H9 (cell line): Measurements from ENCODE around the gene F7. TPM values are rescaled to one million over a fixed set of nuclear protein-coding genes. Genes with fewer than 3 reads are reported as not detected.

ENCODE experiments used
- DNase-seq: peaks from one replicate; pipeline ENCODE4 v3.0.0-alpha.2; 2017
- H2AFZ ChIP-seq: one replicate; pipeline ENCODE4 v1.6.1; 2013; ENCODE audit warnings: mild to moderate bottlenecking, low read length, control low read depth, moderate library complexity
- H2AK5ac ChIP-seq: 2 replicates; pipeline ENCODE4 v1.6.1; 2013; ENCODE audit warnings: low read length, control low read depth, mixed read lengths; ENCODE audit not compliant: insufficient read length
- H2BK120ac ChIP-seq: one replicate; pipeline ENCODE4 v1.6.1; 2013; ENCODE audit warnings: low read depth, mild to moderate bottlenecking, low read length, control low read depth, inconsistent platforms; ENCODE audit not compliant: poor library complexity, severe bottlenecking
- H2BK12ac ChIP-seq: 2 replicates; pipeline ENCODE4 v1.6.1; 2013; ENCODE audit warnings: low read length, control low read depth, mixed read lengths, low read depth; ENCODE audit not compliant: insufficient read length
- H2BK15ac ChIP-seq: 2 replicates; pipeline ENCODE4 v1.6.1; 2013; ENCODE audit warnings: low read depth, low read length, control low read depth
- H2BK20ac ChIP-seq: one replicate; pipeline ENCODE4 v1.6.1; 2013; ENCODE audit warnings: low read depth, mild to moderate bottlenecking, low read length, control low read depth, inconsistent platforms; ENCODE audit not compliant: poor library complexity, severe bottlenecking
- H2BK5ac ChIP-seq: 2 replicates; pipeline ENCODE4 v1.6.1; 2013; ENCODE audit warnings: low read length, control low read depth, mixed read lengths; ENCODE audit not compliant: insufficient read length
- H3K14ac ChIP-seq: 2 replicates; pipeline ENCODE4 v1.6.1; 2013; ENCODE audit warnings: low read length, control low read depth; ENCODE audit not compliant: insufficient read depth
- H3K18ac ChIP-seq: 2 replicates; pipeline ENCODE4 v1.6.1; 2013; ENCODE audit warnings: low read depth, mild to moderate bottlenecking, mixed read lengths, low read length, control low read depth; ENCODE audit not compliant: insufficient read length
- H3K23ac ChIP-seq: 2 replicates; pipeline ENCODE4 v1.6.1; 2013; ENCODE audit warnings: low read length, control low read depth, mixed read lengths, low read depth; ENCODE audit not compliant: insufficient read length
- H3K23me2 ChIP-seq: 2 replicates; pipeline ENCODE4 v1.6.1; 2013; ENCODE audit warnings: low read depth, mild to moderate bottlenecking, mixed read lengths, low read length, control low read depth; ENCODE audit not compliant: insufficient read length, poor library complexity, severe bottlenecking
- H3K27ac ChIP-seq: 2 replicates; pipeline ENCODE4 v1.5.1; 2013; ENCODE audit warnings: low read length, control low read depth, mixed read lengths, low read depth; ENCODE audit not compliant: insufficient read length
- H3K27me3 ChIP-seq: 2 replicates; pipeline ENCODE4 v1.6.1; 2013; ENCODE audit warnings: low read length, control low read depth, inconsistent platforms; ENCODE audit not compliant: insufficient read depth
- H3K4ac ChIP-seq: 2 replicates; pipeline ENCODE4 v1.6.1; 2013; ENCODE audit warnings: low read depth, mild to moderate bottlenecking, control low read depth, inconsistent platforms, low read length, moderate library complexity
- H3K4me1 ChIP-seq: 2 replicates; pipeline ENCODE4 v1.6.1; 2013; ENCODE audit warnings: low read length, control low read depth, inconsistent platforms; ENCODE audit not compliant: insufficient read depth
- H3K4me2 ChIP-seq: 2 replicates; pipeline ENCODE4 v1.6.1; 2013; ENCODE audit warnings: low read length, control low read depth, mixed read lengths; ENCODE audit not compliant: insufficient read length, insufficient read depth
- H3K56ac ChIP-seq: 2 replicates; pipeline ENCODE4 v1.6.1; 2013; ENCODE audit warnings: low read depth, mild to moderate bottlenecking, mixed read lengths, low read length, control low read depth; ENCODE audit not compliant: insufficient read length
- H3K79me1 ChIP-seq: 2 replicates; pipeline ENCODE4 v1.6.1; 2013; ENCODE audit warnings: low read depth, mild to moderate bottlenecking, moderate library complexity, low read length, control low read depth, inconsistent platforms; ENCODE audit not compliant: insufficient read depth, poor library complexity, severe bottlenecking
- H3K79me2 ChIP-seq: 2 replicates; pipeline ENCODE4 v1.6.1; 2013; ENCODE audit warnings: low read length, control low read depth, inconsistent platforms; ENCODE audit not compliant: insufficient read depth
- H3K9ac ChIP-seq: 2 replicates; pipeline ENCODE4 v1.6.1; 2013; ENCODE audit warnings: low read length, control low read depth, mixed read lengths; ENCODE audit not compliant: insufficient read length; ENCODE audit errors: extremely low read depth
- H3K9me3 ChIP-seq: one replicate; pipeline ENCODE4 v1.6.1; 2013; ENCODE audit warnings: low read depth, low read length, inconsistent platforms; ENCODE audit not compliant: control insufficient read depth
- H3T11ph ChIP-seq: one replicate; pipeline ENCODE4 v1.6.1; 2013; ENCODE audit warnings: mild to moderate bottlenecking, low read length, control low read depth, inconsistent platforms
- H4K20me1 ChIP-seq: one replicate; pipeline ENCODE4 v1.6.1; 2013; ENCODE audit not compliant: control insufficient read depth, insufficient read length, insufficient read depth
- H4K5ac ChIP-seq: 2 replicates; pipeline ENCODE4 v1.6.1; 2013; ENCODE audit warnings: low read depth, mild to moderate bottlenecking, mixed read lengths, low read length, control low read depth; ENCODE audit not compliant: insufficient read length
- H4K8ac ChIP-seq: replicated peaks from 2 replicates; pipeline ENCODE4 v1.6.1; 2013; ENCODE audit warnings: low read length, control low read depth, mixed read lengths, low read depth; ENCODE audit not compliant: insufficient read length
- H4K91ac ChIP-seq: 2 replicates; pipeline ENCODE4 v1.6.1; 2013; ENCODE audit warnings: low read depth, mild to moderate bottlenecking, moderate library complexity, mixed read lengths, low read length, control low read depth; ENCODE audit not compliant: insufficient read length
- H3K27ac Mint-ChIP-seq, 3 experiments: 2 replicates in 2 of 3; 3 replicates in 1 of 3; pipeline ENCODE4 v1.8.0; 2020 to 2021; ENCODE audit warnings: mixed read lengths in 3 of 3, mild to moderate bottlenecking in 1 of 3, moderate library complexity in 1 of 3
- H3K27me3 Mint-ChIP-seq: 2 replicates; pipeline ENCODE4 v1.8.0; 2021; ENCODE audit warnings: low read depth, mild to moderate bottlenecking, moderate library complexity, mixed read lengths
- H3K36me3 Mint-ChIP-seq, 3 experiments: 2 replicates in 2 of 3; 3 replicates in 1 of 3; pipeline ENCODE4 v1.8.0; 2020 to 2021; ENCODE audit warnings: low read depth in 3 of 3, mixed read lengths in 3 of 3; ENCODE audit not compliant: insufficient read depth in 1 of 3
- H3K4me1 Mint-ChIP-seq, 2 experiments: 2 replicates each; pipeline ENCODE4 v1.8.0; 2020; ENCODE audit warnings: mixed read lengths in 2 of 2
- H3K4me3 Mint-ChIP-seq, 2 experiments: 2 replicates in 1 of 2; 3 replicates in 1 of 2; pipeline ENCODE4 v1.8.0; 2020 to 2021; ENCODE audit warnings: mild to moderate bottlenecking in 2 of 2, mixed read lengths in 2 of 2, moderate library complexity in 1 of 2
- H3K9me3 Mint-ChIP-seq, 2 experiments: 2 replicates in 1 of 2; 3 replicates in 1 of 2; pipeline ENCODE4 v1.8.0; 2020; ENCODE audit warnings: mild to moderate bottlenecking in 2 of 2, mixed read lengths in 2 of 2, moderate library complexity in 1 of 2
- WGBS: extraction: QIAGEN DNeasy Blood & Tissue Kit; methylation state at CpG from one replicate; pipeline ENCODE4 v1.1.7; 2013; ENCODE audit warnings: missing lambda C conversion rate, low lambda C conversion rate, mixed read lengths; ENCODE audit not compliant: insufficient read length; ENCODE audit errors: extremely low coverage; 5-methylcytosine and 5-hydroxymethylcytosine counted together
- long read RNA-seq: library from polyadenylated mRNA; unstranded; transcript quantifications from one replicate; pipeline ENCODE4 v2.0.0, GENCODE V29; 2020
- total RNA-seq: library from RNA; stranded (reverse); gene quantifications from 2 replicates; pipeline ENCODE4 v1.2.1, GENCODE V29; 2021
- TF ChIP-seq, protein P1 (sequence below): fragments of 200-600 bp; sonication (generic); conservative IDR thresholded peaks from 3 replicates; pipeline ENCODE4 v1.8.0; 2021; ENCODE audit warnings: antibody characterized with exemption, mild to moderate bottlenecking

F7 gene
- 0.66 and 0.81 TPM in 2 replicates for total RNA-seq
- long read RNA-seq = 0 reads

DNA sequence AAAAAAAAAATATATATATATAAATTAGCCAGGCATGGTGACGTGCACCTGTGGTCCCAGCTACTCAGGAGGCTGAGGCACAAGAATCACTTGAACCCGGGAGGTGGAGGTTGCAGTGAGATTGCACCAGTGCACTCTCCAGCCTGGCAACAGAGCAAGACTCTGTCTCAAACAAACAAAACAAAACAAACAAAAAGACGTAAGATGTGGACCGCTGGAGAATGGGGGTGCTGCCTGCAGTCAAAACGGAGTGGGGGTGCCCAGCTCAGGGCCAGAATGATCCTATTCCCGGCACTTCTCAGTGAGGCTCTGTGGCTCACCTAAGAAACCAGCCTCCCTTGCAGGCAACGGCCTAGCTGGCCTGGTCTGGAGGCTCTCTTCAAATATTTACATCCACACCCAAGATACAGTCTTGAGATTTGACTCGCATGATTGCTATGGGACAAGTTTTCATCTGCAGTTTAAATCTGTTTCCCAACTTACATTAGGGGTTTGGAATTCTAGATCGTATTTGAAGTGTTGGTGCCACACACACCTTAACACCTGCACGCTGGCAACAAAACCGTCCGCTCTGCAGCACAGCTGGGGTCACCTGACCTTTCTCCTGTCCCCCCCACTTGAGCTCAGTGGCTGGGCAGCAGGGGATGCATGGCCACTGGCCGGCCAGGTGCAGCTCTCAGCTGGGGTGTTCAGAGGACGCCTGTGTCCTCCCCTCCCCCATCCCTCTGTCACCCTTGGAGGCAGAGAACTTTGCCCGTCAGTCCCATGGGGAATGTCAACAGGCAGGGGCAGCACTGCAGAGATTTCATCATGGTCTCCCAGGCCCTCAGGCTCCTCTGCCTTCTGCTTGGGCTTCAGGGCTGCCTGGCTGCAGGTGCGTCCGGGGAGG lies at the start of gene F7:
TSS of gene F7 (plus strand) at position 760 of the 889 bp plus-strand sequence. CDS start at position 811, 51 bp downstream.
- H3K79me2 ChIP-seq = no peaks in the 10 kb centered on the region
- no peak within 1 kb of the TSS for H3K56ac ChIP-seq
- no peak within 1 kb of the TSS for H3T11ph ChIP-seq
- H4K20me1 ChIP-seq = peaks cover 4% of the 10 kb centered on the region
- H2BK120ac ChIP-seq = no peak within 1 kb of the TSS
- H3K79me1 ChIP-seq = no peaks in the 10 kb centered on the region
- H3K27me3 ChIP-seq = peaks cover 12% of the 10 kb centered on the region; the same call in 1 of the 2 replicates
- H3K4me3 Mint-ChIP-seq = no peak within 1 kb of the TSS
- peaks cover 3 to 5% (median 4%) of the 10 kb centered on the region in 3 experiments; a peak in 4 of 7 replicates for H3K36me3 Mint-ChIP-seq
- no peak within 1 kb of the TSS for H3K4me2 ChIP-seq
- no CpG with 5 or more reads among the region's 17 CpGs for WGBS
- H2BK20ac ChIP-seq = no peak within 1 kb of the TSS
- no peak within 1 kb of the TSS for H3K9ac ChIP-seq
- DNase-seq = no peak
- no peaks in the 10 kb centered on the region; the same call in 1 of the 2 replicates for H3K4me1 ChIP-seq
- H3K9me3 ChIP-seq = no peaks in the 10 kb centered on the region
- peaks cover 20% of the 10 kb centered on the region for H3K27me3 Mint-ChIP-seq
- H3K18ac ChIP-seq = peak within 1 kb of the TSS; percentile 2
- H3K23ac ChIP-seq = no peak within 1 kb of the TSS
- H2BK12ac ChIP-seq = no peak within 1 kb of the TSS
- peak within 1 kb of the TSS; percentile 43; the same call in 1 of the 2 replicates for H3K14ac ChIP-seq
- H2BK5ac ChIP-seq = no peak within 1 kb of the TSS
- H2BK15ac ChIP-seq = no peak within 1 kb of the TSS
- no peak within 1 kb of the TSS for H4K91ac ChIP-seq
- no peak within 1 kb of the TSS for H3K27ac ChIP-seq
- no peak within 1 kb of the TSS; a peak in 1 of 7 replicates for H3K27ac Mint-ChIP-seq
- peaks cover 3 to 4% of the 10 kb centered on the region in 2 experiments; a peak in 4 of 5 replicates for H3K9me3 Mint-ChIP-seq
- H3K4me1 Mint-ChIP-seq = peaks cover 7 to 19% of the 10 kb centered on the region in 2 experiments; a peak in 2 of 4 replicates
- no peak within 1 kb of the TSS for H3K4ac ChIP-seq
- H3K23me2 ChIP-seq = peaks cover 4% of the 10 kb centered on the region
- no peak within 1 kb of the TSS for H2AFZ ChIP-seq
- TF ChIP-seq, protein P1, sequence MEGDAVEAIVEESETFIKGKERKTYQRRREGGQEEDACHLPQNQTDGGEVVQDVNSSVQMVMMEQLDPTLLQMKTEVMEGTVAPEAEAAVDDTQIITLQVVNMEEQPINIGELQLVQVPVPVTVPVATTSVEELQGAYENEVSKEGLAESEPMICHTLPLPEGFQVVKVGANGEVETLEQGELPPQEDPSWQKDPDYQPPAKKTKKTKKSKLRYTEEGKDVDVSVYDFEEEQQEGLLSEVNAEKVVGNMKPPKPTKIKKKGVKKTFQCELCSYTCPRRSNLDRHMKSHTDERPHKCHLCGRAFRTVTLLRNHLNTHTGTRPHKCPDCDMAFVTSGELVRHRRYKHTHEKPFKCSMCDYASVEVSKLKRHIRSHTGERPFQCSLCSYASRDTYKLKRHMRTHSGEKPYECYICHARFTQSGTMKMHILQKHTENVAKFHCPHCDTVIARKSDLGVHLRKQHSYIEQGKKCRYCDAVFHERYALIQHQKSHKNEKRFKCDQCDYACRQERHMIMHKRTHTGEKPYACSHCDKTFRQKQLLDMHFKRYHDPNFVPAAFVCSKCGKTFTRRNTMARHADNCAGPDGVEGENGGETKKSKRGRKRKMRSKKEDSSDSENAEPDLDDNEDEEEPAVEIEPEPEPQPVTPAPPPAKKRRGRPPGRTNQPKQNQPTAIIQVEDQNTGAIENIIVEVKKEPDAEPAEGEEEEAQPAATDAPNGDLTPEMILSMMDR = no peak
- no peak within 1 kb of the TSS for H2AK5ac ChIP-seq
- no peak within 1 kb of the TSS for H4K5ac ChIP-seq
- no peak within 1 kb of the TSS for H4K8ac ChIP-seq
